Transverse colon (tissue), 4 donors: ENCODE results near the gene GHITM.

Source experiments
- CTCF ChIP-seq, 5 experiments: fragments of 200-600 bp in 3 of 5; fragments of 450-650 bp in 2 of 5; sonication (generic) in 3 of 5; IDR thresholded peaks; 1 replicate in 2 of 5; 2 replicates in 3 of 5; pipeline ENCODE4 v1.5.1; 2016 to 2017; ENCODE audit warnings: antibody characterized with exemption in 5 of 5, inconsistent platforms in 3 of 5, mild to moderate bottlenecking in 2 of 5, moderate library complexity in 1 of 5
- EP300 ChIP-seq: sonication (generic); formaldehyde crosslinking; IDR thresholded peaks from one replicate; pipeline ENCODE4 v1.6.1; 2017; ENCODE audit warnings: antibody characterized with exemption, low read depth
- POLR2A ChIP-seq: fragments of 450-650 bp; IDR thresholded peaks from one replicate; pipeline ENCODE4 v1.6.1; 2016; ENCODE audit warnings: antibody characterized with exemption, mild to moderate bottlenecking, moderate library complexity
- POLR2AphosphoS5 ChIP-seq, 3 donors: sonication (generic); formaldehyde crosslinking; IDR thresholded peaks; one replicate each; pipeline ENCODE4 v1.6.1; 2016; ENCODE audit warnings: antibody characterized with exemption in 3 of 3

- TF ChIP-seq EP300 (no peak), CTCF (IDR thresholded peaks at IDR 0.05) (no peak), POLR2A (no peak), POLR2AphosphoS5 (IDR thresholded peaks at IDR 0.05) (no peak)
These were observed 51.3 kb downstream of the GHITM start for GRCh38 chr10:84190621-84191020.
